ENCODE results near the gene LGR6. TPM values are rescaled to one million over a fixed set of nuclear protein-coding genes. Genes with fewer than 3 reads are reported as not detected.

The LGR6 gene
- total and polyA plus RNA-seq, 2 of the 4 experiments (the other 2 are of a cell fraction): not detected

- no peak overlapping the region for H3K23ac ChIP-seq (ENCODE audit: low read depth, low read length)
- POLR2A ChIA-PET (ENCODE audit: unreplicated experiment): no interaction called here
- peak overlapping the region; percentile 50 for H2BK5ac ChIP-seq (ENCODE audit: low read depth, low read length, poor library complexity, severe bottlenecking)
- no peak overlapping the region for H3K4me2 ChIP-seq (ENCODE audit: low read depth, low read length)
- no peak overlapping the region for H2BK120ac ChIP-seq (ENCODE audit: low read depth, low read length)
- no peak overlapping the region for H3K4me3 ChIP-seq (ENCODE audit: insufficient read depth, low read depth, low read length)
- peaks cover 20% of the 10 kb centered on the region for H3K27me3 ChIP-seq (ENCODE audit: control insufficient read depth, insufficient read depth, low read length)
- intact Hi-C loops (cut with micrococcal nuclease): no loop called here
- H2AK9ac ChIP-seq (replicated peaks; ENCODE audit: low read depth, low read length, poor library complexity): no peak overlapping the region
- peaks cover 6% of the 10 kb centered on the region for H3K9me1 ChIP-seq (ENCODE audit: insufficient read depth, low read length)
- in situ Hi-C loops (cut with MboI; ENCODE audit: low sequenced_read_pairs): no loop called here
- H3K79me1 ChIP-seq (ENCODE audit: low read depth in 1 of 2, low read length in 2 of 2): no peaks in the 10 kb centered on the region
- BruUV-seq (replicated peaks): no TSS peak
- H3K36me3 ChIP-seq (ENCODE audit: control insufficient read depth, insufficient read depth, low read length): no peaks in the 10 kb centered on the region
- no peaks in the 10 kb centered on the region for H4K20me1 ChIP-seq (ENCODE audit: insufficient read depth, low read length)
- no peak overlapping the region for H2AK5ac ChIP-seq (ENCODE audit: low read depth, low read length)
- H4K91ac ChIP-seq (ENCODE audit: insufficient read depth, low read depth, low read length): no peak overlapping the region
- H3K4ac ChIP-seq (ENCODE audit: low read depth, low read length): no peak overlapping the region
- H2BK15ac ChIP-seq (ENCODE audit: low read depth, low read length): no peak overlapping the region
- H4K8ac ChIP-seq (ENCODE audit: low read depth in 2 of 2, low read length in 2 of 2): no peak overlapping the region
- no peaks in the 10 kb centered on the region for H3K9me3 ChIP-seq (ENCODE audit: control insufficient read depth, insufficient read depth, low read length)
- H2AFZ ChIP-seq (replicated peaks; ENCODE audit: low read length, poor library complexity): no peak overlapping the region
- no CpG with 5 or more reads among the region's 7 CpGs for WGBS, 2 experiments (ENCODE audit: extremely low coverage in 2 of 2, insufficient read length in 1 of 2)
- CTCF ChIA-PET: no interaction called here
- no peak overlapping the region for H3K18ac ChIP-seq (ENCODE audit: low read depth, low read length)
- ATAC-seq (ENCODE audit: low read depth): no peak
- H3K9ac ChIP-seq (ENCODE audit: low read depth, low read length): no peak overlapping the region
- DNase-seq: no peak
- H3K56ac ChIP-seq (ENCODE audit: extremely low read depth, insufficient read depth, low read length): no peak overlapping the region
- TF ChIP-seq CHD1 (IDR thresholded peaks at IDR 0.05; ENCODE audit: low read depth, low read length) (no peak), MAZ (IDR thresholded peaks at IDR 0.05; ENCODE audit: borderline replicate concordance, low read depth, low read length) (no peak), ELK1 (IDR thresholded peaks at IDR 0.05; ENCODE audit: borderline replicate concordance, low read depth, low read length) (no peak), MXI1 (IDR thresholded peaks at IDR 0.05; ENCODE audit: borderline replicate concordance, low read depth, low read length) (no peak), RCOR1 (IDR thresholded peaks at IDR 0.05; ENCODE audit: insufficient replicate concordance, low read length) (no peak), RAD21 (IDR thresholded peaks at IDR 0.05; ENCODE audit: low read length) (no peak), FOS (IDR thresholded peaks at IDR 0.05; ENCODE audit: low read depth, low read length) (no peak), BHLHE40 (IDR thresholded peaks at IDR 0.05; ENCODE audit: low read depth, low read length) (no peak), CEBPB (IDR thresholded peaks at IDR 0.05; ENCODE audit: low read depth, low read length) (no peak), NFE2L2 (IDR thresholded peaks at IDR 0.05; ENCODE audit: low read depth, low read length) (no peak), SMC3 (IDR thresholded peaks at IDR 0.05; ENCODE audit: low read depth, low read length) (no peak), POLR2A (IDR thresholded peaks at IDR 0.05; ENCODE audit: low read depth, low read length) (no peak), MAFK (IDR thresholded peaks at IDR 0.05; ENCODE audit: low read depth, low read length) (no peak), RFX5 (IDR thresholded peaks at IDR 0.05; ENCODE audit: low read depth, low read length) (no peak)
- TF ChIP-seq, protein P1, sequence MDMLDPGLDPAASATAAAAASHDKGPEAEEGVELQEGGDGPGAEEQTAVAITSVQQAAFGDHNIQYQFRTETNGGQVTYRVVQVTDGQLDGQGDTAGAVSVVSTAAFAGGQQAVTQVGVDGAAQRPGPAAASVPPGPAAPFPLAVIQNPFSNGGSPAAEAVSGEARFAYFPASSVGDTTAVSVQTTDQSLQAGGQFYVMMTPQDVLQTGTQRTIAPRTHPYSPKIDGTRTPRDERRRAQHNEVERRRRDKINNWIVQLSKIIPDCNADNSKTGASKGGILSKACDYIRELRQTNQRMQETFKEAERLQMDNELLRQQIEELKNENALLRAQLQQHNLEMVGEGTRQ (IDR thresholded peaks at IDR 0.05; ENCODE audit: low read depth, low read length): no peak
- TF ChIP-seq, protein P2, sequence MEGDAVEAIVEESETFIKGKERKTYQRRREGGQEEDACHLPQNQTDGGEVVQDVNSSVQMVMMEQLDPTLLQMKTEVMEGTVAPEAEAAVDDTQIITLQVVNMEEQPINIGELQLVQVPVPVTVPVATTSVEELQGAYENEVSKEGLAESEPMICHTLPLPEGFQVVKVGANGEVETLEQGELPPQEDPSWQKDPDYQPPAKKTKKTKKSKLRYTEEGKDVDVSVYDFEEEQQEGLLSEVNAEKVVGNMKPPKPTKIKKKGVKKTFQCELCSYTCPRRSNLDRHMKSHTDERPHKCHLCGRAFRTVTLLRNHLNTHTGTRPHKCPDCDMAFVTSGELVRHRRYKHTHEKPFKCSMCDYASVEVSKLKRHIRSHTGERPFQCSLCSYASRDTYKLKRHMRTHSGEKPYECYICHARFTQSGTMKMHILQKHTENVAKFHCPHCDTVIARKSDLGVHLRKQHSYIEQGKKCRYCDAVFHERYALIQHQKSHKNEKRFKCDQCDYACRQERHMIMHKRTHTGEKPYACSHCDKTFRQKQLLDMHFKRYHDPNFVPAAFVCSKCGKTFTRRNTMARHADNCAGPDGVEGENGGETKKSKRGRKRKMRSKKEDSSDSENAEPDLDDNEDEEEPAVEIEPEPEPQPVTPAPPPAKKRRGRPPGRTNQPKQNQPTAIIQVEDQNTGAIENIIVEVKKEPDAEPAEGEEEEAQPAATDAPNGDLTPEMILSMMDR (conservative IDR thresholded peaks at IDR 0.05; ENCODE audit: low read depth, low read length): no peak
- H2BK20ac ChIP-seq (ENCODE audit: low read depth, low read length): no peak overlapping the region
- H3K4me1 ChIP-seq (ENCODE audit: control insufficient read depth, insufficient read depth, low read length): peaks cover 6% of the 10 kb centered on the region
- H3K14ac ChIP-seq (replicated peaks; ENCODE audit: low read depth, low read length): no peak overlapping the region
- no peak overlapping the region for H3K27ac ChIP-seq (ENCODE audit: insufficient read depth, low read length)
- H4K5ac ChIP-seq (ENCODE audit: low read depth, low read length): no peak overlapping the region
- dilution Hi-C loops (cut with HindIII; ENCODE audit: low sequenced_read_pairs, unreplicated experiment): no loop called here
Measured at GRCh38 chr1:202259705-202260104, 66.1 kb downstream of the LGR6 start.
